Left ventricle myocardium inferior (tissue), 1 donor: ENCODE data around the gene CACTIN. TPM values are rescaled to one million over a fixed set of nuclear protein-coding genes. Genes with fewer than 3 reads are reported as not detected.
A peak's percentile ranks its signal among the peaks of the same experiment; 100 is the strongest.
"Not testable (repeated sequence)": the region's sequence is repeated elsewhere in the genome, so short reads cannot be mapped to it uniquely, and the experiment has no call there.

Source experiments
- DNase-seq: peaks from one replicate; pipeline ENCODE4 v3.0.0-alpha.2; 2020
- H3K27ac ChIP-seq: fragments of 200-600 bp; replicated peaks from 2 replicates; pipeline ENCODE4 v1.8.0; 2021
- H3K27me3 ChIP-seq: fragments of 200-600 bp; 2 replicates; pipeline ENCODE4 v1.8.0; 2021; ENCODE audit warnings: low read depth
- H3K36me3 ChIP-seq: fragments of 200-600 bp; 2 replicates; pipeline ENCODE4 v1.8.0; 2021
- H3K4me1 ChIP-seq: fragments of 200-600 bp; 2 replicates; pipeline ENCODE4 v1.8.0; 2021
- H3K4me3 ChIP-seq: fragments of 200-600 bp; 2 replicates; pipeline ENCODE4 v1.8.0; 2021; ENCODE audit warnings: mild to moderate bottlenecking, moderate library complexity
- H3K9me3 ChIP-seq: fragments of 200-600 bp; replicated peaks from 2 replicates; pipeline ENCODE4 v1.8.0; 2021
- CTCF ChIP-seq: fragments of 200-600 bp; IDR thresholded peaks from 2 replicates; pipeline ENCODE4 v1.8.0; 2021; ENCODE audit warnings: antibody characterized with exemption, mild to moderate bottlenecking, borderline replicate concordance
- intact Hi-C: fragments of 100-400 bp; cut with micrococcal nuclease; formaldehyde crosslinking; loops from one replicate; pipeline ENCODE4 v1.11.0; 2022
- total RNA-seq: library from RNA; stranded (reverse); fragmentation: NEBNext Ultra II Directional; extraction: Animal tissue kit (Norgen Biotek cat#: 25700); gene quantifications from one replicate; pipeline ENCODE4 v1.2.1, GENCODE V29; 2021
- donor health status: DM: no; HTN: yes; CAD: no; lungs with severe emphysema.

Gene CACTIN
- total RNA-seq, 1 donor from 2014 or later = 14.5 TPM

GRCh38 chr19:3668331-3669081, 41.9 kb upstream of the CACTIN start:
- DNase-seq = no peak
- peaks cover 82% of the 10 kb centered on the region for H3K4me1 ChIP-seq

GRCh38 chr19:3667766-3668165, 41.2 kb upstream of the CACTIN start:
- H3K4me1 ChIP-seq = peaks cover 74% of the 10 kb centered on the region
- no peak overlapping the region for H3K4me3 ChIP-seq
- no peaks in the 10 kb centered on the region for H3K27me3 ChIP-seq
- peaks cover 36% of the 10 kb centered on the region for H3K36me3 ChIP-seq
- peak overlapping the region; percentile 99 for H3K27ac ChIP-seq
- intact Hi-C loops = loop anchor here (5.0 kb wide), 1 partner anchor 35 kb away; the partner anchor contains the start of gene PIP5K1C
- DNase-seq = no peak
- no peak for TF ChIP-seq CTCF
- H3K9me3 ChIP-seq = no peaks in the 10 kb centered on the region

More at GRCh38 chr19:3668331-3669081, 41.9 kb upstream of the CACTIN start:
- Histone ChIP-seq H3K36me3 (peaks cover 29% of the 10 kb centered on the region), H3K9me3 (no peaks in the 10 kb centered on the region), H3K27me3 (no peaks in the 10 kb centered on the region), H3K27ac (peak overlapping the region; percentile 99), H3K4me3 (peak overlapping the region; percentile 61)
- TF ChIP-seq CTCF = no peak
- intact Hi-C loops = loop anchor here (5.0 kb wide), 1 partner anchor 34 kb away; the partner anchor contains the start of gene PIP5K1C

- Histone ChIP-seq H3K36me3 (peaks cover 39% of the 10 kb centered on the region), H3K4me1 (peaks cover 68% of the 10 kb centered on the region), H3K4me3 (no peak overlapping the region), H3K27ac (peak overlapping the region; percentile 99), H3K27me3 (no peaks in the 10 kb centered on the region), H3K9me3 (no peaks in the 10 kb centered on the region)
- intact Hi-C loops = loop anchor here (5.0 kb wide), 1 partner anchor 35 kb away; the partner anchor contains the start of gene PIP5K1C
- TF ChIP-seq CTCF = no peak
- DNase-seq = no peak
Observed at GRCh38 chr19:3667037-3667638, 40.5 kb upstream of the CACTIN start.

GRCh38 chr19:3666545-3666856, 39.9 kb upstream of the CACTIN start:
- H3K9me3 ChIP-seq, H3K27ac ChIP-seq, H3K27me3 ChIP-seq, DNase-seq, H3K4me3 ChIP-seq: not testable (repeated sequence)
- peaks cover 45% of the 10 kb centered on the region for H3K36me3 ChIP-seq
- H3K4me1 ChIP-seq = peaks cover 62% of the 10 kb centered on the region
- intact Hi-C loops = loop anchor here (5.0 kb wide), 1 partner anchor 36 kb away; the partner anchor contains the start of gene PIP5K1C

- no peak overlapping the region for H3K27ac ChIP-seq
- H3K27me3 ChIP-seq = no peaks in the 10 kb centered on the region
- H3K36me3 ChIP-seq = peaks cover 51% of the 10 kb centered on the region
- no peaks in the 10 kb centered on the region for H3K9me3 ChIP-seq
- DNase-seq = peak; percentile 72
- H3K4me1 ChIP-seq = peaks cover 60% of the 10 kb centered on the region
- intact Hi-C loops = loop anchor here (5.0 kb wide), 1 partner anchor 36 kb away; the partner anchor contains the start of gene PIP5K1C
- TF ChIP-seq CTCF = peak; percentile 98
- H3K4me3 ChIP-seq = no peak overlapping the region
Observed at GRCh38 chr19:3665681-3666544, 39.3 kb upstream of the CACTIN start.
